Neuronal stem cell (in vitro differentiated cells): ENCODE results near the gene ATG9B.

Experiments
- DNase-seq: peaks from one replicate; pipeline ENCODE4 v3.0.0-alpha.2; 2013; ENCODE audit warnings: low spot score
- H2AFZ ChIP-seq: one replicate; pipeline ENCODE4 v1.6.1; 2013; ENCODE audit warnings: mild to moderate bottlenecking, low read length, inconsistent platforms
- H2AK5ac ChIP-seq: 2 replicates; pipeline ENCODE4 v1.6.1; 2013; ENCODE audit warnings: low read depth, mild to moderate bottlenecking, inconsistent platforms, low read length, moderate library complexity, mixed read lengths
- H2BK120ac ChIP-seq: 2 replicates; pipeline ENCODE4 v1.6.1; 2013; ENCODE audit warnings: low read depth, mild to moderate bottlenecking, inconsistent platforms, low read length, moderate library complexity, mixed read lengths
- H2BK12ac ChIP-seq: one replicate; pipeline ENCODE4 v1.6.1; 2013; ENCODE audit warnings: low read length, inconsistent platforms
- H2BK15ac ChIP-seq: 2 replicates; pipeline ENCODE4 v1.6.1; 2013; ENCODE audit warnings: mild to moderate bottlenecking, low read length, inconsistent platforms, mixed read lengths
- H2BK5ac ChIP-seq: one replicate; pipeline ENCODE4 v1.6.1; 2013; ENCODE audit warnings: inconsistent platforms, mild to moderate bottlenecking, low read length, moderate library complexity
- H3K14ac ChIP-seq: one replicate; pipeline ENCODE4 v1.6.1; 2013; ENCODE audit warnings: low read length, inconsistent platforms
- H3K18ac ChIP-seq: 2 replicates; pipeline ENCODE4 v1.6.1; 2013; ENCODE audit warnings: low read length, inconsistent platforms
- H3K23ac ChIP-seq: 2 replicates; pipeline ENCODE4 v1.6.1; 2013; ENCODE audit warnings: low read depth, mild to moderate bottlenecking, mixed read lengths, low read length, inconsistent platforms; ENCODE audit not compliant: poor library complexity
- H3K27ac ChIP-seq: replicated peaks from 3 replicates; pipeline ENCODE4 v1.5.1; 2013; ENCODE audit warnings: low read length, inconsistent platforms
- H3K27me3 ChIP-seq, 3 experiments: 2 replicates each; pipeline ENCODE4 v1.6.1; 2013; ENCODE audit warnings: low read length in 3 of 3, mild to moderate bottlenecking in 2 of 3, inconsistent platforms in 1 of 3, low read depth in 1 of 3, mixed read lengths in 1 of 3, moderate library complexity in 1 of 3; ENCODE audit not compliant: control insufficient read depth in 3 of 3, insufficient read depth in 3 of 3
- H3K36me3 ChIP-seq, 2 donors: replicated peaks in 1 of 2; 2 replicates each; pipeline ENCODE4 v1.6.1; 2013; ENCODE audit warnings: low read length in 2 of 2; ENCODE audit not compliant: control insufficient read depth in 2 of 2, insufficient read depth in 2 of 2
- H3K4ac ChIP-seq: 2 replicates; pipeline ENCODE4 v1.6.1; 2013; ENCODE audit warnings: inconsistent platforms, mild to moderate bottlenecking, low read length, moderate library complexity
- H3K4me1 ChIP-seq, 2 donors: 1 replicate in 1 of 2; 2 replicates in 1 of 2; pipeline ENCODE4 v1.6.1; 2013; ENCODE audit warnings: low read length in 2 of 2, low read depth in 1 of 2; ENCODE audit not compliant: control insufficient read depth in 2 of 2, insufficient read depth in 1 of 2
- H3K4me2 ChIP-seq: one replicate; pipeline ENCODE4 v1.6.1; 2013; ENCODE audit warnings: mild to moderate bottlenecking, low read length, inconsistent platforms; ENCODE audit not compliant: insufficient read depth, poor library complexity, severe bottlenecking
- H3K4me3 ChIP-seq, 2 donors: 2 replicates each; pipeline ENCODE4 v1.5.1; 2013; ENCODE audit warnings: low read length in 2 of 2, mild to moderate bottlenecking in 2 of 2, inconsistent platforms in 1 of 2, moderate library complexity in 1 of 2
- H3K79me1 ChIP-seq: one replicate; pipeline ENCODE4 v1.6.1; 2013; ENCODE audit warnings: low read depth, mild to moderate bottlenecking, inconsistent platforms, low read length, moderate library complexity
- H3K9ac ChIP-seq: one replicate; pipeline ENCODE4 v1.6.1; 2013; ENCODE audit warnings: mild to moderate bottlenecking, low read depth, low read length, inconsistent platforms; ENCODE audit not compliant: poor library complexity
- H3K9me3 ChIP-seq, 2 donors: replicated peaks in 1 of 2; 2 replicates each; pipeline versions ENCODE3 to v1.6.1; 2013; ENCODE audit warnings: low read length in 2 of 2, mild to moderate bottlenecking in 2 of 2, inconsistent platforms in 1 of 2, low read depth in 1 of 2, mixed read lengths in 1 of 2, moderate library complexity in 1 of 2; ENCODE audit not compliant: control insufficient read depth in 2 of 2, insufficient read depth in 1 of 2
- H4K8ac ChIP-seq: one replicate; pipeline ENCODE4 v1.6.1; 2013; ENCODE audit warnings: low read depth, mild to moderate bottlenecking, inconsistent platforms, low read length, moderate library complexity
- H4K91ac ChIP-seq: one replicate; pipeline ENCODE4 v1.6.1; 2013; ENCODE audit warnings: low read length, low read depth, mild to moderate bottlenecking, inconsistent platforms; ENCODE audit not compliant: poor library complexity
- WGBS, 2 donors: extraction: QIAGEN DNeasy Blood & Tissue Kit; methylation state at CpG; one replicate each; pipeline ENCODE4 v1.1.7; 2013; ENCODE audit warnings: missing lambda C conversion rate in 2 of 2, mixed read lengths in 1 of 2; ENCODE audit not compliant: insufficient read length in 2 of 2, insufficient replicate concordance in 1 of 2; ENCODE audit errors: extremely low coverage in 2 of 2; 5-methylcytosine and 5-hydroxymethylcytosine counted together

The ATG9B gene

GRCh38 chr7:150977382-150978125 is 46.7 kb downstream of the ATG9B start:
- Histone ChIP-seq H3K14ac (peak overlapping the region; percentile 47), H2AFZ (peak overlapping the region; percentile 80), H3K4me1 (peaks cover 32 to 36% of the 10 kb centered on the region in 2 donors), H2BK120ac (no peak overlapping the region), H3K36me3 (no peaks in the 10 kb centered on the region), H3K23ac (peak overlapping the region; percentile 89), H2BK12ac (no peak overlapping the region), H4K91ac (no peak overlapping the region), H3K9me3 (no peaks in the 10 kb centered on the region), H3K9ac (peak overlapping the region; percentile 87), H3K27me3 (peaks cover 0 to 37% (median 17%) of the 10 kb centered on the region in 3 experiments), H3K4ac (no peak overlapping the region), H2BK15ac (peak overlapping the region; percentile 13), H2BK5ac (no peak overlapping the region), H3K4me2 (peak overlapping the region; percentile 66), H4K8ac (no peak overlapping the region), H2AK5ac (peak overlapping the region; percentile 60), H3K79me1 (peaks cover 3% of the 10 kb centered on the region), H3K18ac (peak overlapping the region; percentile 84), H3K27ac (no peak overlapping the region), H3K4me3 (peak overlapping the region; percentile 69 to 77)
- no peak for DNase-seq
- WGBS, 2 donors: no CpG with 5 or more reads among the region's 62 CpGs

GRCh38 chr7:150976529-150977381 is 47.5 kb downstream of the ATG9B start:
- peaks cover 39 to 42% of the 10 kb centered on the region in 2 donors for H3K4me1 ChIP-seq
- H2BK15ac ChIP-seq: peak overlapping the region; percentile 28
- no peak overlapping the region for H4K91ac ChIP-seq
- H2AK5ac ChIP-seq: peak overlapping the region; percentile 60
- no peaks in the 10 kb centered on the region for H3K36me3 ChIP-seq
- H3K9me3 ChIP-seq: no peaks in the 10 kb centered on the region
- H3K79me1 ChIP-seq: peaks cover 3% of the 10 kb centered on the region
- no peak overlapping the region for H2BK12ac ChIP-seq
- H3K4me2 ChIP-seq: peak overlapping the region; percentile 66
- H3K4me3 ChIP-seq: peak overlapping the region; percentile 69 to 77
- WGBS, 2 donors: no CpG with 5 or more reads among the region's 13 CpGs
- no peak overlapping the region for H3K27ac ChIP-seq
- no peak overlapping the region for H2BK120ac ChIP-seq
- H3K27me3 ChIP-seq: peaks cover 0 to 30% (median 17%) of the 10 kb centered on the region in 3 experiments
- H2BK5ac ChIP-seq: no peak overlapping the region
- H2AFZ ChIP-seq: peak overlapping the region; percentile 80
- H3K18ac ChIP-seq: peak overlapping the region; percentile 84
- no peak overlapping the region for H4K8ac ChIP-seq
- H3K9ac ChIP-seq: peak overlapping the region; percentile 87
- peak overlapping the region; percentile 47 for H3K14ac ChIP-seq
- DNase-seq: no peak
- no peak overlapping the region for H3K4ac ChIP-seq
- H3K23ac ChIP-seq: peak overlapping the region; percentile 89

GRCh38 chr7:150975536-150976319 is 48.6 kb downstream of the ATG9B start:
- Histone ChIP-seq H3K9ac (no peak overlapping the region), H3K4ac (no peak overlapping the region), H3K36me3 (no peaks in the 10 kb centered on the region), H2AK5ac (peak overlapping the region; percentile 59), H3K4me3 (peak overlapping the region in 1 of 2 donors; percentile 43), H3K4me2 (no peak overlapping the region), H3K27ac (no peak overlapping the region), H3K79me1 (peaks cover 3% of the 10 kb centered on the region), H4K8ac (no peak overlapping the region), H3K4me1 (peaks cover 48 to 52% of the 10 kb centered on the region in 2 donors), H3K23ac (peak overlapping the region; percentile 82), H3K27me3 (peaks cover 0 to 21% (median 17%) of the 10 kb centered on the region in 3 experiments), H2BK15ac (peak overlapping the region; percentile 28), H3K18ac (no peak overlapping the region), H3K9me3 (no peaks in the 10 kb centered on the region), H2AFZ (peak overlapping the region; percentile 84), H2BK120ac (no peak overlapping the region), H2BK12ac (no peak overlapping the region), H4K91ac (no peak overlapping the region), H3K14ac (no peak overlapping the region), H2BK5ac (no peak overlapping the region)
- WGBS, 2 donors: no CpG with 5 or more reads among the region's 9 CpGs
- no peak for DNase-seq
